GM23338 (cell line): ENCODE results near the gene CELA3A.

Source experiments
- CREB1 ChIP-seq: fragments of 250-450 bp; sonication (Bioruptor Pico); IDR thresholded peaks from 2 replicates; pipeline ENCODE4 v1.5.0; 2020; ENCODE audit warnings: low read depth, mild to moderate bottlenecking, moderate library complexity
- CTCF ChIP-seq, 2 experiments: fragments of 200-600 bp in 1 of 2; sonication (generic) in 1 of 2; conservative IDR thresholded peaks; 2 replicates each; pipeline versions ENCODE4 v1.5.1 to v1.6.1; 2016 to 2017; ENCODE audit warnings: antibody characterized with exemption in 2 of 2, low read depth in 2 of 2, mild to moderate bottlenecking in 2 of 2, moderate library complexity in 1 of 2
- ETS1 ChIP-seq: IDR thresholded peaks from 2 replicates; pipeline ENCODE4 v1.6.1; 2016; ENCODE audit warnings: antibody characterized with exemption
- EZH2 ChIP-seq: fragments of 200-600 bp; sonication (generic); IDR thresholded peaks from one replicate; pipeline ENCODE4 v1.8.0; 2017; ENCODE audit warnings: antibody characterized with exemption, mild to moderate bottlenecking, low read depth; ENCODE audit not compliant: unreplicated experiment
- EZH2phosphoT487 ChIP-seq: fragments of 200-600 bp; sonication (generic); IDR thresholded peaks from one replicate; pipeline ENCODE4 v1.8.1; 2018; ENCODE audit warnings: antibody characterized with exemption; ENCODE audit not compliant: unreplicated experiment
- JUNB ChIP-seq: IDR thresholded peaks from one replicate; pipeline ENCODE4 v1.6.1; 2016; ENCODE audit warnings: antibody characterized with exemption; ENCODE audit not compliant: unreplicated experiment
- NANOG ChIP-seq: IDR thresholded peaks from 2 replicates; pipeline ENCODE4 v1.6.1; 2016; ENCODE audit warnings: antibody characterized with exemption, borderline replicate concordance
- POLR2AphosphoS5 ChIP-seq: IDR thresholded peaks from 2 replicates; pipeline ENCODE4 v1.6.1; 2016; ENCODE audit warnings: antibody characterized with exemption, low read depth
- REST ChIP-seq: IDR thresholded peaks from one replicate; pipeline ENCODE4 v1.6.1; 2018; ENCODE audit warnings: antibody characterized with exemption; ENCODE audit not compliant: unreplicated experiment
- STAT1 ChIP-seq: IDR thresholded peaks from one replicate; pipeline ENCODE4 v1.6.1; 2016; ENCODE audit warnings: antibody characterized with exemption; ENCODE audit not compliant: unreplicated experiment
- ZNF331 ChIP-seq: fragments of 250-450 bp; sonication (Bioruptor Pico); IDR thresholded peaks from 2 replicates; pipeline ENCODE4 v1.5.0; 2020; ENCODE audit warnings: low read depth, mild to moderate bottlenecking, moderate library complexity

- TF ChIP-seq CTCF (conservative IDR thresholded peaks at IDR 0.05; ENCODE audit: low read depth in 2 of 2) = no peak
- TF ChIP-seq POLR2AphosphoS5 = no peak
- TF ChIP-seq REST = no peak
- TF ChIP-seq EZH2phosphoT487 = no peak
- TF ChIP-seq ETS1 = no peak
- no peak for TF ChIP-seq STAT1
- no peak for TF ChIP-seq EZH2
- no peak for TF ChIP-seq JUNB
- no peak for TF ChIP-seq ZNF331 (CRISPR knock-in tag)
- no peak for TF ChIP-seq NANOG
- TF ChIP-seq CREB1 (CRISPR knock-in tag) = no peak
Observed at GRCh38 chr1:22043198-22043769, 41.8 kb downstream of the CELA3A start.
